Activated CD8-positive, alpha-beta memory T cell treated with anti-CD3 and anti-CD28 coated beads for 4 hours (primary cell): ENCODE results near the gene OSBPL8.
"Not testable (repeated sequence)": the region's sequence is repeated elsewhere in the genome, so short reads cannot be mapped to it uniquely, and the experiment has no call there.

Experiments
- DNase-seq, 2 donors: peaks; one replicate each; pipeline ENCODE4 v3.0.0-alpha.2; 2020; ENCODE audit warnings: low read depth in 2 of 2

OSBPL8 gene

GRCh38 chr12:76529226-76529918 lies 30.2 kb downstream of the OSBPL8 start:
- no peak for DNase-seq

- no peak for DNase-seq
Measured at GRCh38 chr12:76523408-76523807, 36.2 kb downstream of the OSBPL8 start.

GRCh38 chr12:76520348-76520747 lies 39.2 kb downstream of the OSBPL8 start:
- no peak for DNase-seq

GRCh38 chr12:76519538-76519937 lies 40.0 kb downstream of the OSBPL8 start:
- no peak for DNase-seq

GRCh38 chr12:76518699-76519098 lies 40.9 kb downstream of the OSBPL8 start:
- no peak for DNase-seq

- DNase-seq = no peak
Measured at GRCh38 chr12:76515271-76515670, 44.3 kb downstream of the OSBPL8 start.

- DNase-seq = not testable (repeated sequence)
Measured at GRCh38 chr12:76511116-76511716, 48.4 kb downstream of the OSBPL8 start.

GRCh38 chr12:76508128-76508980 lies 51.2 kb downstream of the OSBPL8 start:
- no peak for DNase-seq

- DNase-seq = no peak
Measured at GRCh38 chr12:76506149-76506548, 53.4 kb downstream of the OSBPL8 start.

- DNase-seq = no peak
Measured at GRCh38 chr12:76505050-76505449, 54.5 kb downstream of the OSBPL8 start.

GRCh38 chr12:76504606-76505005 lies 55.0 kb downstream of the OSBPL8 start:
- no peak for DNase-seq

- no peak for DNase-seq
Measured at GRCh38 chr12:76503957-76504356, 55.6 kb downstream of the OSBPL8 start.

GRCh38 chr12:76501390-76501789 lies 58.2 kb downstream of the OSBPL8 start:
- DNase-seq = no peak

- not testable (repeated sequence) for DNase-seq
Measured at GRCh38 chr12:76499136-76499535, 60.4 kb downstream of the OSBPL8 start.

- no peak for DNase-seq
Measured at GRCh38 chr12:76495556-76495955, 64.0 kb downstream of the OSBPL8 start.

- DNase-seq = no peak
Measured at GRCh38 chr12:76491292-76491691, 68.3 kb downstream of the OSBPL8 start.

GRCh38 chr12:76490763-76491162 lies 68.8 kb downstream of the OSBPL8 start:
- DNase-seq = no peak

- no peak for DNase-seq
Measured at GRCh38 chr12:76489737-76490136, 69.8 kb downstream of the OSBPL8 start.

GRCh38 chr12:76486011-76486410 lies 73.6 kb downstream of the OSBPL8 start:
- DNase-seq = no peak

GRCh38 chr12:76480796-76481195 lies 78.8 kb downstream of the OSBPL8 start:
- no peak for DNase-seq

GRCh38 chr12:76478045-76478444 lies 81.5 kb downstream of the OSBPL8 start:
- no peak for DNase-seq

- not testable (repeated sequence) for DNase-seq
Measured at GRCh38 chr12:76472862-76473261, 86.7 kb downstream of the OSBPL8 start.

GRCh38 chr12:76471579-76471978 lies 88.0 kb downstream of the OSBPL8 start:
- no peak for DNase-seq
